KMS-11 (cell line): ENCODE measurements around the gene HABP4.

Experiments used
- H2AFZ ChIP-seq: fragments of 200-600 bp; sonication (generic); 2 replicates; pipeline ENCODE4 v1.6.1; 2016; ENCODE audit warnings: antibody characterized with exemption, mixed run types, low read depth
- H3K27ac ChIP-seq: fragments of 200-600 bp; sonication (generic); 2 replicates; pipeline ENCODE4 v1.6.1; 2016; ENCODE audit warnings: mild to moderate bottlenecking, mixed run types
- H3K27me3 ChIP-seq: fragments of 200-600 bp; sonication (generic); 2 replicates; pipeline ENCODE4 v1.6.1; 2017; ENCODE audit warnings: mild to moderate bottlenecking, low read depth, mixed run types, moderate library complexity; ENCODE audit not compliant: insufficient read depth
- H3K36me3 ChIP-seq: fragments of 200-600 bp; sonication (generic); 2 replicates; pipeline ENCODE4 v1.6.1; 2017; ENCODE audit warnings: mild to moderate bottlenecking, mixed run types; ENCODE audit not compliant: insufficient read depth
- H3K4me1 ChIP-seq: fragments of 200-600 bp; sonication (generic); 2 replicates; pipeline ENCODE4 v1.6.1; 2016; ENCODE audit warnings: mild to moderate bottlenecking, low read depth, mixed run types; ENCODE audit not compliant: poor library complexity, severe bottlenecking
- H3K4me2 ChIP-seq: fragments of 200-600 bp; sonication (generic); 2 replicates; pipeline ENCODE4 v1.7.0; 2016; ENCODE audit warnings: mild to moderate bottlenecking, mixed run types
- H3K4me3 ChIP-seq: fragments of 200-600 bp; sonication (generic); IDR thresholded peaks from 2 replicates; pipeline ENCODE4 v1.6.1; 2017; ENCODE audit warnings: low read depth, low read length, mixed read lengths; ENCODE audit not compliant: insufficient read depth
- H3K79me2 ChIP-seq: fragments of 200-600 bp; sonication (generic); 2 replicates; pipeline ENCODE4 v1.6.1; 2016; ENCODE audit warnings: low read depth, mixed run types; ENCODE audit not compliant: insufficient read depth
- H3K9ac ChIP-seq: fragments of 200-600 bp; sonication (generic); 2 replicates; pipeline ENCODE4 v1.6.1; 2016; ENCODE audit warnings: mild to moderate bottlenecking, mixed run types
- H4K20me1 ChIP-seq: fragments of 200-600 bp; sonication (generic); 2 replicates; pipeline ENCODE4 v1.6.1; 2016; ENCODE audit warnings: mild to moderate bottlenecking, mixed run types; ENCODE audit not compliant: insufficient read depth
- CTCF ChIP-seq: fragments of 200-600 bp; sonication (generic); conservative IDR thresholded peaks from 2 replicates; pipeline ENCODE4 v1.6.1; 2017; ENCODE audit warnings: low read depth, mild to moderate bottlenecking, antibody characterized with exemption, low read length, moderate library complexity, mixed read lengths

HABP4 gene

GRCh38 chr9:96495341-96495740 lies 45.4 kb downstream of the HABP4 start:
- Histone ChIP-seq H3K4me3 (no peak overlapping the region), H3K4me2 (no peak overlapping the region), H3K4me1 (no peaks in the 10 kb centered on the region), H3K9ac (no peak overlapping the region), H3K27me3 (no peaks in the 10 kb centered on the region), H3K27ac (no peak overlapping the region), H2AFZ (no peak overlapping the region), H3K36me3 (no peaks in the 10 kb centered on the region), H4K20me1 (no peaks in the 10 kb centered on the region), H3K79me2 (no peaks in the 10 kb centered on the region)
- TF ChIP-seq CTCF, result no peak

- Histone ChIP-seq H3K4me2 (no peak overlapping the region), H3K79me2 (no peaks in the 10 kb centered on the region), H2AFZ (no peak overlapping the region), H3K9ac (no peak overlapping the region), H3K36me3 (no peaks in the 10 kb centered on the region), H3K27me3 (no peaks in the 10 kb centered on the region), H4K20me1 (no peaks in the 10 kb centered on the region), H3K4me1 (no peaks in the 10 kb centered on the region), H3K4me3 (no peak overlapping the region), H3K27ac (no peak overlapping the region)
- TF ChIP-seq CTCF, result no peak
These were observed 46.6 kb downstream of the HABP4 start for GRCh38 chr9:96496368-96497116.

GRCh38 chr9:96497117-96497399 lies 47.1 kb downstream of the HABP4 start:
- Histone ChIP-seq H3K27ac (no peak overlapping the region), H3K4me2 (no peak overlapping the region), H3K4me3 (no peak overlapping the region), H3K36me3 (no peaks in the 10 kb centered on the region), H3K4me1 (no peaks in the 10 kb centered on the region), H3K79me2 (no peaks in the 10 kb centered on the region), H3K9ac (no peak overlapping the region), H3K27me3 (no peaks in the 10 kb centered on the region), H2AFZ (no peak overlapping the region), H4K20me1 (no peaks in the 10 kb centered on the region)
- TF ChIP-seq CTCF, result no peak

GRCh38 chr9:96498796-96499195 lies 48.8 kb downstream of the HABP4 start:
- no peaks in the 10 kb centered on the region for H4K20me1 ChIP-seq
- no peak for TF ChIP-seq CTCF
- H3K27me3 ChIP-seq, result no peaks in the 10 kb centered on the region
- no peaks in the 10 kb centered on the region for H3K79me2 ChIP-seq
- no peaks in the 10 kb centered on the region for H3K4me1 ChIP-seq
- H3K4me2 ChIP-seq, result no peak overlapping the region
- H3K9ac ChIP-seq, result no peak overlapping the region
- H3K27ac ChIP-seq, result no peak overlapping the region
- no peaks in the 10 kb centered on the region for H3K36me3 ChIP-seq
- H2AFZ ChIP-seq, result no peak overlapping the region
- H3K4me3 ChIP-seq, result no peak overlapping the region
